WTC11 (cell line): ENCODE results near the gene RNF38.

Experiments used
- TF ChIP-seq, protein P1 (sequence below): sonication (generic); formaldehyde crosslinking; IDR thresholded peaks from 2 replicates; pipeline ENCODE4 v1.8.0; 2022; ENCODE audit warnings: mild to moderate bottlenecking, missing genetic modification reagents
- TF ChIP-seq, protein P2 (sequence below): fragments of 200-600 bp; IDR thresholded peaks from 2 replicates; pipeline ENCODE4 v1.8.0; 2022; ENCODE audit warnings: antibody characterized with exemption
- TF ChIP-seq, protein P3 (sequence below): sonication (generic); formaldehyde crosslinking; IDR thresholded peaks from 2 replicates; pipeline ENCODE4 v1.8.1; 2023; ENCODE audit warnings: mild to moderate bottlenecking, missing genetic modification reagents, moderate library complexity

DNA sequence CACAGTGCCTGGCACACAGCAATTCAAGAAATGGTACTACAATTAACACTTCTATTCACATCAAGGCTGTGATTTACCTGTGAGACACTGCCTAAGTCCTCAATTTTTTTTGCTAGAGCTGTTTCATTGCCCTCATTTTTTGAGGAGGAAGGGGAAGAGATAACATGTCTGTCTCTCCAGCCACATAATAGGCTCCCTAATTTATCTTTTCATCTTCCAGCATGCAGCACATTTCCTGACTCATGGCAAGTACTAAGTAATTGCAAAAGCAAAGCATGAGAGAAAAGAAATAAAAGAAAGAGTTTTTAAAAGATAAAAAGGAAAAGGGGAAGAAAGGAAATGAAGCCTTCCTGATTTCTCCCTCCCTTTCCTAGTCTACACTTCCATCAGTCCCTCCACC is 26.9 kb upstream of the RNF38 start:
- TF ChIP-seq, protein P1, sequence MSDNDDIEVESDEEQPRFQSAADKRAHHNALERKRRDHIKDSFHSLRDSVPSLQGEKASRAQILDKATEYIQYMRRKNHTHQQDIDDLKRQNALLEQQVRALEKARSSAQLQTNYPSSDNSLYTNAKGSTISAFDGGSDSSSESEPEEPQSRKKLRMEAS (CRISPR knock-in tag) = no peak
- TF ChIP-seq, protein P2, sequence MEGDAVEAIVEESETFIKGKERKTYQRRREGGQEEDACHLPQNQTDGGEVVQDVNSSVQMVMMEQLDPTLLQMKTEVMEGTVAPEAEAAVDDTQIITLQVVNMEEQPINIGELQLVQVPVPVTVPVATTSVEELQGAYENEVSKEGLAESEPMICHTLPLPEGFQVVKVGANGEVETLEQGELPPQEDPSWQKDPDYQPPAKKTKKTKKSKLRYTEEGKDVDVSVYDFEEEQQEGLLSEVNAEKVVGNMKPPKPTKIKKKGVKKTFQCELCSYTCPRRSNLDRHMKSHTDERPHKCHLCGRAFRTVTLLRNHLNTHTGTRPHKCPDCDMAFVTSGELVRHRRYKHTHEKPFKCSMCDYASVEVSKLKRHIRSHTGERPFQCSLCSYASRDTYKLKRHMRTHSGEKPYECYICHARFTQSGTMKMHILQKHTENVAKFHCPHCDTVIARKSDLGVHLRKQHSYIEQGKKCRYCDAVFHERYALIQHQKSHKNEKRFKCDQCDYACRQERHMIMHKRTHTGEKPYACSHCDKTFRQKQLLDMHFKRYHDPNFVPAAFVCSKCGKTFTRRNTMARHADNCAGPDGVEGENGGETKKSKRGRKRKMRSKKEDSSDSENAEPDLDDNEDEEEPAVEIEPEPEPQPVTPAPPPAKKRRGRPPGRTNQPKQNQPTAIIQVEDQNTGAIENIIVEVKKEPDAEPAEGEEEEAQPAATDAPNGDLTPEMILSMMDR = no peak
- TF ChIP-seq, protein P3, sequence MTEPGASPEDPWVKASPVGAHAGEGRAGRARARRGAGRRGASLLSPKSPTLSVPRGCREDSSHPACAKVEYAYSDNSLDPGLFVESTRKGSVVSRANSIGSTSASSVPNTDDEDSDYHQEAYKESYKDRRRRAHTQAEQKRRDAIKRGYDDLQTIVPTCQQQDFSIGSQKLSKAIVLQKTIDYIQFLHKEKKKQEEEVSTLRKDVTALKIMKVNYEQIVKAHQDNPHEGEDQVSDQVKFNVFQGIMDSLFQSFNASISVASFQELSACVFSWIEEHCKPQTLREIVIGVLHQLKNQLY = no peak
